K562 (cell line): ENCODE results near the gene GNPAT. TPM values are rescaled to one million over a fixed set of nuclear protein-coding genes. Genes with fewer than 3 reads are reported as not detected.

Experiments used
- CBFA2T3 ChIP-seq: fragments of 450-650 bp; IDR thresholded peaks from 2 replicates; pipeline ENCODE4 v1.6.1; 2017
- CHD7 ChIP-seq: fragments of 200-600 bp; sonication (generic); IDR thresholded peaks from one replicate; pipeline ENCODE4 v1.6.1; 2012; ENCODE audit warnings: mild to moderate bottlenecking, low read depth, low read length, inconsistent platforms
- EGR1 ChIP-seq: fragments of 450-650 bp; conservative IDR thresholded peaks from 2 replicates; pipeline ENCODE4 v1.6.1; 2017; ENCODE audit warnings: mild to moderate bottlenecking
- GABPA ChIP-seq: fragments of 200-800 bp; sonication (Bioruptor generic); conservative IDR thresholded peaks from 2 replicates; pipeline ENCODE4 v1.6.1; 2016; ENCODE audit warnings: low read depth, missing genetic modification characterization, missing compliant biosample characterization
- JUN ChIP-seq, 2 experiments: sonication (generic) in 1 of 2; formaldehyde crosslinking in 1 of 2; IDR thresholded peaks; 2 replicates each; pipeline versions ENCODE4 v1.6.1 to v1.8.0; 2012 to 2022; ENCODE audit warnings: borderline replicate concordance in 2 of 2, mild to moderate bottlenecking in 2 of 2, improper control_type of control experiment in 1 of 2, low read depth in 1 of 2, low read length in 1 of 2, missing genetic modification reagents in 1 of 2
- PTTG1 ChIP-seq: fragments of 450-650 bp; IDR thresholded peaks from 2 replicates; pipeline ENCODE4 v1.6.1; 2016; ENCODE audit warnings: low read depth, mild to moderate bottlenecking, missing genetic modification characterization, missing compliant biosample characterization
- RB1 ChIP-seq: fragments of 450-650 bp; IDR thresholded peaks from 2 replicates; pipeline ENCODE4 v1.6.1; 2017; ENCODE audit warnings: low read depth, mild to moderate bottlenecking
- SPI1 ChIP-seq: IDR thresholded peaks from 2 replicates; pipeline ENCODE4 v1.6.1; 2011; ENCODE audit warnings: low read depth, low read length, control low read depth, borderline replicate concordance
- ZBTB1 ChIP-seq: sonication (generic); formaldehyde crosslinking; IDR thresholded peaks from 2 replicates; pipeline ENCODE4 v1.8.1; 2023; ENCODE audit warnings: missing genetic modification reagents, low read depth, mild to moderate bottlenecking, borderline replicate concordance
- ZNF384 ChIP-seq: IDR thresholded peaks from 2 replicates; pipeline ENCODE4 v1.6.1; 2012; ENCODE audit warnings: low read depth, low read length, improper control_type of control experiment
- polyA plus RNA-seq, 8 experiments: library from polyadenylated mRNA; depleted of rRNA in 4 of 8; stranded (reverse) in 5 of 8; unstranded in 3 of 8; fragments of >200 nt; fragmentation: Nextera tagmentation in 2 of 8; fragmentation: Illumina TruSeq in 1 of 8; extraction: Ambion mirVana in 2 of 8; extraction: Trizol in 1 of 8; gene quantifications; 2 replicates each; pipeline versions ENCODE4 v1.2.1 to v1.2.3, GENCODE V29; 2011 to 2014; ENCODE audit warnings: inconsistent platforms in 1 of 8, missing spikeins in 1 of 8
- total RNA-seq, 7 experiments: library from RNA; depleted of rRNA in 6 of 7; stranded (reverse); fragments of >200 nt in 6 of 7; fragmentation: Illumina TruSeq in 2 of 7; extraction: Trizol in 2 of 7; gene quantifications; 2 replicates each; pipeline versions ENCODE4 v1.2.1 to v1.2.3, GENCODE V29; 2011 to 2021; ENCODE audit warnings: low replicate concordance in 1 of 7
- TF ChIP-seq, protein P1 (sequence below): fragments of 250-450 bp; sonication (Bioruptor Pico); IDR thresholded peaks from 2 replicates; pipeline ENCODE4 v1.5.0; 2020; ENCODE audit warnings: mild to moderate bottlenecking, borderline replicate concordance
- TF ChIP-seq, protein P2 (sequence below): sonication (generic); formaldehyde crosslinking; IDR thresholded peaks from 2 replicates; pipeline ENCODE4 v1.9.0; 2022; ENCODE audit warnings: mild to moderate bottlenecking, missing genetic modification reagents

The GNPAT gene
- total and polyA plus RNA-seq, 9 of the 15 experiments (the other 6 are each of a cell fraction or from before 2014, with no cell fraction given) = 32.1 to 68.8 (median 50.7) TPM

DNA sequence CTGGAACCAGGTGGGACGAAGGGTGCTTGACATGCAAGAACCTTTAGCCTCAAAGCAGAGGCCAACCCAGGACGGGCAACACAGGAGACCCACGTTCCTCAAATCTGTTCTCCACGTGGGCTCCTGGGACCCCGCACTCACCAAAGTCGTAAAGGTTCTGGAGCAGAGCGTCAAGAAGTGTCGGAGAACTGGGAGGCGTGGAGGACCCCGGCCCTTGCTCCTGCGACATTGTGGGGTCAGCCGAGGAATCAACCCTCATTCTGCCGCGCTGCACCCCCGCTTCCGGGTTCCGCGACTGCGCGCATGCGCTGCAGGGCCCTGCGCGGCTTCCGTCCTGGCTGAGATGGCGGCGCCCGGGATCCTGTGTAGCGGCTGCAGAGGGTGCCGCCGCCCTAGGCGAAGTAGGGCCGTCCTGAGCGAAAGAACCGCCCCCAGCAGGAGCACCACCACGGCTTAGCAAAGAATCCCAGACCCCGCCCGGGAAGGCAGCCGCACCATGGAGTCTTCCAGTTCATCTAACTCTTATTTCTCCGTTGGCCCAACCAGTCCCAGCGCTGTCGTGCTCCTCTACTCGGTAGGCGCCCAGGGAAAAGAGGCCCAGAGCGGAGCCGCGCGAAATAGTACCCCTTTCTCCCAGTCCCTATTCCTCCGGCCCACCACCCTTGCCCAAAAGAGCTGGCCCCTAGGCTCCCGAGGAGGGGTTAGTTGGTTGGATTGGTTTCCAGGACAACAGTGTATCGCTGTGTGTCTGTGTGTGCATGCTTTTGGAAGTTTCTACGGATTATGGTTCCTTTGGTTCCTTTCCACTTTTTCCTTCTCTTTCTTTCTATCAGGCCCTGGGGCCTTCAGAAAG lies at the start of gene GNPAT (continued):
- TF ChIP-seq, protein P1, sequence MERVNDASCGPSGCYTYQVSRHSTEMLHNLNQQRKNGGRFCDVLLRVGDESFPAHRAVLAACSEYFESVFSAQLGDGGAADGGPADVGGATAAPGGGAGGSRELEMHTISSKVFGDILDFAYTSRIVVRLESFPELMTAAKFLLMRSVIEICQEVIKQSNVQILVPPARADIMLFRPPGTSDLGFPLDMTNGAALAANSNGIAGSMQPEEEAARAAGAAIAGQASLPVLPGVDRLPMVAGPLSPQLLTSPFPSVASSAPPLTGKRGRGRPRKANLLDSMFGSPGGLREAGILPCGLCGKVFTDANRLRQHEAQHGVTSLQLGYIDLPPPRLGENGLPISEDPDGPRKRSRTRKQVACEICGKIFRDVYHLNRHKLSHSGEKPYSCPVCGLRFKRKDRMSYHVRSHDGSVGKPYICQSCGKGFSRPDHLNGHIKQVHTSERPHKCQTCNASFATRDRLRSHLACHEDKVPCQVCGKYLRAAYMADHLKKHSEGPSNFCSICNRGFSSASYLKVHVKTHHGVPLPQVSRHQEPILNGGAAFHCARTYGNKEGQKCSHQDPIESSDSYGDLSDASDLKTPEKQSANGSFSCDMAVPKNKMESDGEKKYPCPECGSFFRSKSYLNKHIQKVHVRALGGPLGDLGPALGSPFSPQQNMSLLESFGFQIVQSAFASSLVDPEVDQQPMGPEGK (CRISPR knock-in tag) = no peak
- 0 out of 2 replicates have a peak, but pooled peaks have one; percentile 29 for TF ChIP-seq ZBTB1 (CRISPR knock-in tag)
- TF ChIP-seq GABPA (tag) = peak; percentile 77
- no peak for TF ChIP-seq ZNF384
- TF ChIP-seq CHD7 = no peak
- no peak for TF ChIP-seq PTTG1 (tag)
- TF ChIP-seq, protein P2, sequence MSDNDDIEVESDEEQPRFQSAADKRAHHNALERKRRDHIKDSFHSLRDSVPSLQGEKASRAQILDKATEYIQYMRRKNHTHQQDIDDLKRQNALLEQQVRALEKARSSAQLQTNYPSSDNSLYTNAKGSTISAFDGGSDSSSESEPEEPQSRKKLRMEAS (CRISPR knock-in tag) = peak; percentile 82
- TF ChIP-seq SPI1 = peak; percentile 50
- TF ChIP-seq CBFA2T3 = 0 out of 2 replicates have a peak, but pooled peaks have one; percentile 5
- peak; percentile 26; the same call in 1 of the 2 replicates for TF ChIP-seq JUN (IDR thresholded peaks at IDR 0.05; ENCODE audit: borderline replicate concordance, low read depth, low read length)
- TF ChIP-seq JUN (CRISPR knock-in tag; IDR thresholded peaks at IDR 0.05; ENCODE audit: borderline replicate concordance) = peak; percentile 87
- peak; percentile 91 for TF ChIP-seq RB1
- peak; percentile 93 for TF ChIP-seq EGR1
